RWPE2 (cell line): ENCODE measurements around the gene NR5A1.

ENCODE experiments used
- ATAC-seq: fragments of 200-7000 bp; cut with Tn5 transposase; 3 replicates; pipeline ENCODE4 v1.9.1; 2021; ENCODE audit warnings: low read depth
- DNase-seq: peaks from one replicate; pipeline ENCODE4 v3.0.0-alpha.2; 2020; ENCODE audit warnings: low spot score
- H3K27ac ChIP-seq: fragments of 450-650 bp; 2 replicates; pipeline ENCODE4 v1.5.1; 2017; ENCODE audit warnings: mild to moderate bottlenecking; ENCODE audit not compliant: poor library complexity, severe bottlenecking
- H3K27me3 ChIP-seq: fragments of 250-450 bp; sonication (Bioruptor Pico); 2 replicates; pipeline ENCODE4 v1.5.1; 2021; ENCODE audit warnings: mild to moderate bottlenecking, moderate library complexity; ENCODE audit not compliant: insufficient read depth, poor library complexity, severe bottlenecking
- H3K36me3 ChIP-seq: fragments of 250-450 bp; sonication (Bioruptor Pico); 2 replicates; pipeline ENCODE4 v1.5.1; 2020; ENCODE audit warnings: low read depth, mild to moderate bottlenecking, moderate library complexity
- H3K4me1 ChIP-seq: fragments of 250-450 bp; sonication (Bioruptor Pico); 2 replicates; pipeline ENCODE4 v1.5.1; 2021; ENCODE audit warnings: mild to moderate bottlenecking, moderate library complexity; ENCODE audit not compliant: insufficient read depth, poor library complexity, severe bottlenecking
- H3K4me3 ChIP-seq: fragments of 250-450 bp; sonication (Bioruptor Pico); 2 replicates; pipeline ENCODE4 v1.5.1; 2021; ENCODE audit warnings: mild to moderate bottlenecking, moderate library complexity; ENCODE audit not compliant: severe bottlenecking
- H3K9me3 ChIP-seq: fragments of 250-450 bp; sonication (Bioruptor Pico); 2 replicates; pipeline ENCODE4 v1.5.1; 2021; ENCODE audit warnings: mild to moderate bottlenecking, moderate library complexity; ENCODE audit not compliant: severe bottlenecking
- TF ChIP-seq, protein P1 (sequence below): fragments of 450-650 bp; IDR thresholded peaks from one replicate; pipeline ENCODE4 v1.5.1; 2017; ENCODE audit warnings: mild to moderate bottlenecking, moderate library complexity; ENCODE audit not compliant: poor library complexity, severe bottlenecking

NR5A1 gene

DNA sequence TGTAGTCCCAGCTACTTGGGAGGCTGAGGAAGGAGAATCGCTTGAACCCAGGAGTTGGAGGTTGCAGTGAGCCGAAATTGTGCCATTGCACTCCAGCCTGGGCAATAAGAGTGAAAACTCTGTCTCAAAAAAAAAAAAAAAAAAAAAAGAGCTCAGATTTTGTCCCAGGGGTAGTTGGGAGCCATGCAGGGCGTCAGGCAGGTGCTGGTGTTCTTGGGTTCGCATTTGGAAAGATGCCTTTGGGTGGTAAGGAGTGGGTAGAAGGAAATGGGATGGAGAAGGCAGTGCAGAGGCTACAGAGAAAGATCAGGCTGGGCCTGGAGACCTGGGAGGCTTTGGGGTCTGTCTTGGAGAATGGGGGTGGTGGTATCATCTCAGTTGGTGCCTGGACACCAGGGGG lies 33.0 kb downstream of the NR5A1 start:
- TF ChIP-seq, protein P1, sequence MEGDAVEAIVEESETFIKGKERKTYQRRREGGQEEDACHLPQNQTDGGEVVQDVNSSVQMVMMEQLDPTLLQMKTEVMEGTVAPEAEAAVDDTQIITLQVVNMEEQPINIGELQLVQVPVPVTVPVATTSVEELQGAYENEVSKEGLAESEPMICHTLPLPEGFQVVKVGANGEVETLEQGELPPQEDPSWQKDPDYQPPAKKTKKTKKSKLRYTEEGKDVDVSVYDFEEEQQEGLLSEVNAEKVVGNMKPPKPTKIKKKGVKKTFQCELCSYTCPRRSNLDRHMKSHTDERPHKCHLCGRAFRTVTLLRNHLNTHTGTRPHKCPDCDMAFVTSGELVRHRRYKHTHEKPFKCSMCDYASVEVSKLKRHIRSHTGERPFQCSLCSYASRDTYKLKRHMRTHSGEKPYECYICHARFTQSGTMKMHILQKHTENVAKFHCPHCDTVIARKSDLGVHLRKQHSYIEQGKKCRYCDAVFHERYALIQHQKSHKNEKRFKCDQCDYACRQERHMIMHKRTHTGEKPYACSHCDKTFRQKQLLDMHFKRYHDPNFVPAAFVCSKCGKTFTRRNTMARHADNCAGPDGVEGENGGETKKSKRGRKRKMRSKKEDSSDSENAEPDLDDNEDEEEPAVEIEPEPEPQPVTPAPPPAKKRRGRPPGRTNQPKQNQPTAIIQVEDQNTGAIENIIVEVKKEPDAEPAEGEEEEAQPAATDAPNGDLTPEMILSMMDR: no peak

DNA sequence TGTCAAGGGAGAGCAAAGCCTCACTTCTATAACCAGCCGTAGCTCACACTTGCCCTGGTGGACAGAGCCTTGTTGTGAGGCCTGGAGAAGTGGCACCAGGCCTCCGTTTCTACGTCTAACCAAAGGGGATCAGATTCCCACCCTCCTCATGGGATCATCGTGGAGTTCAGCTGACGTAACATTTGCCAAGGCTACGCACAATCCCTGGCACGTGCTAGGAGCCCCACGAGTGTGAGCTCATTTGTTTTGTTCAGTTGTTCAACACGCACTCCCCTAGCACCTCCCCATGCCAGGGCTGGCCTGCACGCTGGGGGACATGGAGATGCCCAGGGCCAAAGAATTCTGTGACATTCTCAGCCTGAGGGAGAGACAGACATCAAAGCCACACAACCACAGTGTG lies 33.9 kb downstream of the NR5A1 start:
- H3K4me1 ChIP-seq: no peaks in the 10 kb centered on the region
- peaks cover 15% of the 10 kb centered on the region for H3K27me3 ChIP-seq
- no peak overlapping the region for H3K4me3 ChIP-seq
- DNase-seq (no peak), ATAC-seq (no peak)
- TF ChIP-seq, protein P1: no peak
- H3K36me3 ChIP-seq: no peaks in the 10 kb centered on the region
- no peak overlapping the region for H3K27ac ChIP-seq
- no peaks in the 10 kb centered on the region for H3K9me3 ChIP-seq

More for the DNA sequence above, 33.0 kb downstream of the NR5A1 start:
- no peaks in the 10 kb centered on the region for H3K36me3 ChIP-seq
- H3K4me3 ChIP-seq: no peak overlapping the region
- no peaks in the 10 kb centered on the region for H3K9me3 ChIP-seq
- peaks cover 20% of the 10 kb centered on the region for H3K27me3 ChIP-seq
- no peaks in the 10 kb centered on the region for H3K4me1 ChIP-seq
- no peak overlapping the region for H3K27ac ChIP-seq
- ATAC-seq: no peak
- DNase-seq: no peak

DNA sequence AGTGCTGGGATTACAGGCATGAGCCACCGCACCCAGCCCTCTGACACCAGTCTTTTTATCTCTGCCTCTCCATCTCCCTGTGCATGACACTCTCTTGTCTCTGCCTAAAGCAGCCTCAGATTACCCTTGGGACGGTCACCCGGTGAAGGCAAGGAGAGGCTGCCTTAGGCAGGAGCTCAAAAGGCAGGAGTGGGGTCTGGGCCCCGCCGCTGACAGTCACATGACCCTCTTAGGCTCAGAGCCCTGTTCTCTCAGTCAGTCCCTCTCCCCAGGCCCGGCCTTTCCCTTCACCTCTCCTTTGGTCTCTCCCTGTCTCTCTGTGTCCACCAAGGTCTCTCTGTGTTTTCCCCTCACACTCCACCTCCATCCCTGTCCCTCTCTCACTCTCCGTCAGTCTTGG lies 34.4 kb downstream of the NR5A1 start:
- no peak for ATAC-seq
- Histone ChIP-seq H3K36me3 (no peaks in the 10 kb centered on the region), H3K27ac (no peak overlapping the region), H3K4me1 (no peaks in the 10 kb centered on the region), H3K4me3 (no peak overlapping the region), H3K9me3 (no peaks in the 10 kb centered on the region), H3K27me3 (peaks cover 11% of the 10 kb centered on the region)
- no peak for DNase-seq
- TF ChIP-seq, protein P1: no peak

DNA sequence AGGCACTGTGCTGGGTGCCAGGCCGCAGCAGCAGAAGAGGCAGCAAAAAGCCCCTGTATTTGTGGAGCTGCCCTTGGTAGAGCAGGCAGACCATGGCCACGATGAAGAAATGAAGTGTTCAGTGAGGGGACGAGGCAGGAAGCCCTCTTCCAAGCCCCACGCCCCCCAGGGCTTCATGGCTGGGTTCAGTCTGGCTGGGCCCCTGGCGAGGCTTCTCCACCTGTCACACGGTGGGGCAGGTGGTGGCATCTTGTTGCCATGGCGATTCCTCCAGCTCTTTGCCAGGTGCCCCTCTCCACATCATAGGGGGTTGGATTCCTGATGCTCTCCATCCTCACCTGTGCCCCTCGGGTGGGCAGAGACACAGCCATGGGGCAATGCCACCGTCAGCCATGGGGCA lies 35.4 kb downstream of the NR5A1 start:
- H3K36me3 ChIP-seq: no peaks in the 10 kb centered on the region
- H3K4me1 ChIP-seq: no peaks in the 10 kb centered on the region
- H3K27me3 ChIP-seq: peaks cover 4% of the 10 kb centered on the region
- ATAC-seq: no peak
- no peak for DNase-seq
- no peak overlapping the region for H3K27ac ChIP-seq
- TF ChIP-seq, protein P1: no peak
- H3K4me3 ChIP-seq: no peak overlapping the region
- H3K9me3 ChIP-seq: no peaks in the 10 kb centered on the region

DNA sequence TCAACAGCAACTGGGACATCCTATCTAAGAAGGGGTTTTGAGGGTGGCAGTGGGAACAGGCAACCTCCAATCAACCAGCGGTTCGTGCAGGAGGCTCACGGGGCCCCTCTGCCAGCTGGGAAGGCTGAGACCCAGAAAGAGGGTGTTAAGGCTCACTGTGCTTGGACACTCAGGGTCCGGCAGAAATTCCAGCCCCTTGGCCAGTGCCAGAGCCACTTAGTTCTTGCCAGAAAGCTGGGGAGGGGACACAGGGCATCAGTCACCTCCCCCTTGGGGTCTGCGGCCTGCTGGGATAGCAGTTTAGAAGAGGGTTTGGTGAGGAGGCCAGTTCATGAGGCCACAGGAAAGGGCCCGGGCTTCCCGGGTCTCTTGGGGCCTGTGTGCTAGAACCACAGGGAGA lies 36.5 kb downstream of the NR5A1 start:
- Histone ChIP-seq H3K9me3 (no peaks in the 10 kb centered on the region), H3K4me1 (no peaks in the 10 kb centered on the region), H3K36me3 (no peaks in the 10 kb centered on the region), H3K27me3 (no peaks in the 10 kb centered on the region), H3K27ac (no peak overlapping the region), H3K4me3 (no peak overlapping the region)
- TF ChIP-seq, protein P1: no peak
- DNase-seq: no peak
- no peak for ATAC-seq
